K562 (cell line): ENCODE data around the gene TGM5. TPM values are rescaled to one million over a fixed set of nuclear protein-coding genes. Genes with fewer than 3 reads are reported as not detected.

ENCODE experiments used
- ATAC-seq: fragments of 200-7000 bp; cut with Tn5 transposase; 3 replicates; pipeline ENCODE4 v1.9.1; 2020; ENCODE audit warnings: moderate library complexity
- BruUV-seq: library from RNA; stranded (reverse); fragments of 400-500 nt; replicated peaks from 2 replicates; lab custom pipeline; 2021; lab: Mats Ljungman, UMichigan
- CTCF ChIA-PET: fragments of 300-600 bp; formaldehyde crosslinking; extraction: SDS; loops from one replicate; lab custom pipeline; 2021; ENCODE audit warnings: low intra/inter-chr PET ratio; lab: Yijun Ruan, JAX
- POLR2A ChIA-PET: fragments of 300-600, 350-650 bp; sonication (Branson Sonifier 250); formaldehyde crosslinking; extraction: SDS; loops from one replicate; lab custom pipeline; 2021; ENCODE audit warnings: antibody characterized with exemption, inconsistent platforms; lab: Yijun Ruan, JAX
- DNase-seq, 4 experiments: peaks; one replicate each; pipeline versions ENCODE4 v3.0.0 to v3.0.0-alpha.2; 2011 to 2018; ENCODE audit warnings: low spot score in 3 of 4, mixed read lengths in 3 of 4; ENCODE audit errors: extremely low read depth in 1 of 4
- FAIRE-seq: peaks from 2 replicates; lab custom pipeline; 2011; peaks lifted over from hg19 to GRCh38; lab: Jason Lieb, UNC
- H2AFZ ChIP-seq: 2 replicates; pipeline ENCODE4 v1.6.0; 2011; ENCODE audit warnings: low read depth, low read length, control low read depth, inconsistent platforms
- H3K27ac ChIP-seq: fragments of 200-600 bp; 3 replicates; pipeline ENCODE4 v1.8.0; 2011; ENCODE audit warnings: low read depth, mild to moderate bottlenecking, control low read depth, inconsistent platforms, low read length, moderate library complexity, mixed read lengths; ENCODE audit errors: extremely low read depth
- H3K27me3 ChIP-seq, 2 experiments: fragments of 300-600 bp in 1 of 2; 2 replicates in 1 of 2; 3 replicates in 1 of 2; pipeline versions ENCODE4 v1.6.0 to v1.8.0; 2011; ENCODE audit warnings: inconsistent platforms in 2 of 2, low read length in 2 of 2, mild to moderate bottlenecking in 1 of 2, mixed read lengths in 1 of 2, moderate library complexity in 1 of 2; ENCODE audit not compliant: control insufficient read depth in 2 of 2, insufficient read depth in 2 of 2
- H3K36me3 ChIP-seq: fragments of 300-600 bp; 3 replicates; pipeline ENCODE4 v1.8.0; 2011; ENCODE audit warnings: mild to moderate bottlenecking, low read length, inconsistent platforms; ENCODE audit not compliant: control insufficient read depth, insufficient read depth
- H3K4me1 ChIP-seq, 2 experiments: fragments of 200-600 bp in 1 of 2; replicated peaks in 1 of 2; 2 replicates in 1 of 2; 3 replicates in 1 of 2; pipeline versions ENCODE4 v1.5.1 to v1.8.0; 2011; ENCODE audit warnings: inconsistent platforms in 2 of 2, low read length in 2 of 2, mild to moderate bottlenecking in 1 of 2, mixed read lengths in 1 of 2, moderate library complexity in 1 of 2; ENCODE audit not compliant: control insufficient read depth in 2 of 2, insufficient read depth in 2 of 2
- H3K4me2 ChIP-seq: 2 replicates; pipeline ENCODE4 v1.6.1; 2011; ENCODE audit warnings: low read length, control low read depth, inconsistent platforms, mixed read lengths; ENCODE audit not compliant: insufficient read depth
- H3K4me3 ChIP-seq: fragments of 200-600 bp; sonication (generic), shearing (Covaris generic); 2 replicates; pipeline ENCODE4 v1.5.1; 2016; ENCODE audit warnings: control low read depth, inconsistent platforms
- H3K79me2 ChIP-seq: fragments of 200-600 bp; 3 replicates; pipeline ENCODE4 v1.8.0; 2011; ENCODE audit warnings: low read length, inconsistent platforms; ENCODE audit not compliant: control insufficient read depth, insufficient read depth
- H3K9ac ChIP-seq, 2 experiments: 2 replicates each; pipeline versions ENCODE4 v1.6.0 to v1.6.1; 2011; ENCODE audit warnings: low read depth in 2 of 2, low read length in 2 of 2, control low read depth in 1 of 2, inconsistent platforms in 1 of 2, mild to moderate bottlenecking in 1 of 2, mixed read lengths in 1 of 2; ENCODE audit not compliant: insufficient read depth in 1 of 2
- H3K9me1 ChIP-seq: one replicate; pipeline ENCODE4 v1.6.0; 2011; ENCODE audit warnings: inconsistent platforms, mild to moderate bottlenecking, low read length, moderate library complexity; ENCODE audit not compliant: control insufficient read depth, insufficient read depth
- H3K9me3 ChIP-seq: replicated peaks from 2 replicates; pipeline ENCODE4 v1.5.1; 2011; ENCODE audit warnings: low read depth, low read length, inconsistent platforms; ENCODE audit not compliant: control insufficient read depth, insufficient read depth
- H4K20me1 ChIP-seq: replicated peaks from 2 replicates; pipeline ENCODE4 v1.6.1; 2011; ENCODE audit warnings: low read length, inconsistent platforms, mixed read lengths; ENCODE audit not compliant: control insufficient read depth, insufficient read depth
- JUNB ChIP-seq: fragments of 450-650 bp; formaldehyde crosslinking; conservative IDR thresholded peaks from 2 replicates; pipeline ENCODE4 v1.4.0; 2020; ENCODE audit warnings: mild to moderate bottlenecking
- NR2F6 ChIP-seq: fragments of 450-650 bp; formaldehyde crosslinking; IDR thresholded peaks from 2 replicates; pipeline ENCODE4 v1.4.0; 2020; ENCODE audit warnings: mild to moderate bottlenecking
- POLR3G ChIP-seq: IDR thresholded peaks from 2 replicates; pipeline ENCODE4 v1.6.1; 2011; ENCODE audit not compliant: insufficient read length, insufficient replicate concordance; ENCODE audit errors: extremely low read depth
- RBM34 ChIP-seq: fragments of 200-400 bp; formaldehyde crosslinking; IDR thresholded peaks from 2 replicates; pipeline ENCODE4 v1.6.1; 2018; ENCODE audit warnings: low read length, borderline replicate concordance; ENCODE audit not compliant: insufficient read depth
- SRSF7 ChIP-seq: fragments of 200-400 bp; formaldehyde crosslinking; optimal IDR thresholded peaks from 2 replicates; pipeline ENCODE3; 2017; ENCODE audit warnings: mild to moderate bottlenecking, low read depth, low read length
- TRIM28 ChIP-seq: fragments of 450-650 bp; IDR thresholded peaks from 2 replicates; pipeline ENCODE4 v1.6.1; 2017
- ZNF3 ChIP-seq: fragments of 250-450 bp; sonication (Bioruptor Pico); IDR thresholded peaks from 2 replicates; pipeline ENCODE4 v1.5.0; 2021; ENCODE audit warnings: mild to moderate bottlenecking, moderate library complexity
- ZNF316 ChIP-seq: fragments of 450-650 bp; IDR thresholded peaks from 2 replicates; pipeline ENCODE4 v1.6.1; 2016
- ZNF384 ChIP-seq: IDR thresholded peaks from 2 replicates; pipeline ENCODE4 v1.6.1; 2012; ENCODE audit warnings: low read depth, low read length, improper control_type of control experiment
- ZZZ3 ChIP-seq: fragments of 450-650 bp; IDR thresholded peaks from 2 replicates; pipeline ENCODE4 v1.6.1; 2016; ENCODE audit warnings: antibody characterized with exemption, mild to moderate bottlenecking, moderate library complexity
- WGBS: fragments of 100-300 bp; shearing (Covaris generic); methylation state at CpG from one replicate; pipeline ENCODE4 v1.1.6; 2016; ENCODE audit warnings: low coverage, mixed read lengths; ENCODE audit not compliant: insufficient coverage; ENCODE audit errors: missing lambda C conversion rate; 5-methylcytosine and 5-hydroxymethylcytosine counted together
- in situ Hi-C: fragments of 300-500 bp; cut with MboI; formaldehyde crosslinking; loops from 4 replicates; pipeline ENCODE4 v1.15.0; 2018; ENCODE audit warnings: inconsistent platforms, mixed read lengths
- intact Hi-C: fragments of 100-400 bp; cut with micrococcal nuclease; formaldehyde crosslinking; loops from 2 replicates; pipeline ENCODE4 v1.14.2; 2022
- polyA plus RNA-seq, 8 experiments: library from polyadenylated mRNA; depleted of rRNA in 4 of 8; stranded (reverse) in 5 of 8; unstranded in 3 of 8; fragments of >200 nt; fragmentation: Nextera tagmentation in 2 of 8; fragmentation: Illumina TruSeq in 1 of 8; extraction: Ambion mirVana in 2 of 8; extraction: Trizol in 1 of 8; gene quantifications; 2 replicates each; pipeline versions ENCODE4 v1.2.1 to v1.2.3, GENCODE V29; 2011 to 2014; ENCODE audit warnings: inconsistent platforms in 1 of 8, missing spikeins in 1 of 8
- total RNA-seq, 7 experiments: library from RNA; depleted of rRNA in 6 of 7; stranded (reverse); fragments of >200 nt in 6 of 7; fragmentation: Illumina TruSeq in 2 of 7; extraction: Trizol in 2 of 7; gene quantifications; 2 replicates each; pipeline versions ENCODE4 v1.2.1 to v1.2.3, GENCODE V29; 2011 to 2021; ENCODE audit warnings: low replicate concordance in 1 of 7
- TF ChIP-seq, protein P1 (sequence below): fragments of 250-450 bp; sonication (Bioruptor Pico); IDR thresholded peaks from 2 replicates; pipeline ENCODE4 v1.8.0; 2022; ENCODE audit warnings: inconsistent platforms
- TF ChIP-seq, protein P2 (sequence below), 2 experiments: fragments of 450-650 bp; formaldehyde crosslinking in 1 of 2; IDR thresholded peaks; 2 replicates each; pipeline versions ENCODE4 v1.4.0 to v1.6.1; 2014 to 2020; ENCODE audit warnings: mild to moderate bottlenecking in 2 of 2, borderline replicate concordance in 1 of 2, low read depth in 1 of 2
- TF ChIP-seq, protein P3 (sequence below): fragments of 450-650 bp; formaldehyde crosslinking; conservative IDR thresholded peaks from 2 replicates; pipeline ENCODE4 v1.4.0; 2022; ENCODE audit warnings: mild to moderate bottlenecking, missing genetic modification characterization

Gene TGM5
- total and polyA plus RNA-seq, 9 of the 15 experiments (the other 6 are each of a cell fraction or from before 2014, with no cell fraction given) = 0.03 to 0.10 (median 0.07) TPM; not detected in 6

DNA sequence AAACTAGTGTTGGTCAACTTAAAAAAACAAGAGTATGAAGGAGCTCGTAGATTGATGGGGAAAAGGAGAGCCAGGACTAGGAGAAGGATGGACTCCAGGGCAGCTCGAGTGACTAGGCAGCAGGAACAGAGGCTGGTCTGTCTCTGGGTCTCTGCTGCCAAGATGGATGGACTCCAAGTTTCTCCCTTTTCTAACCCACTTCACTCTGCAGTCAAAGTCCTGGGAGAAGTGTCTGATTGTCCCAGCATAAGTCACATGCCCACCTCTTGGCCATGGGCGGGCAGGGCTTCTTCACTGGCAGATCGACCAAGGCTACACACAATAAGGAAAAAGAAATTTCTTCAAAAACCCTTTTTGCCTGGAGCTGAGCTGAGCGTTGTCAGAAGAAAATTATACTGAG is 36.8 kb downstream of the TGM5 start:
- Histone ChIP-seq H3K79me2 (no peaks in the 10 kb centered on the region), H3K4me1 (peaks cover 11 to 22% of the 10 kb centered on the region in 2 experiments; a peak in 4 of 5 replicates), H3K4me2 (peak overlapping the region; percentile 48; the same call in 1 of the 2 replicates), H2AFZ (peak overlapping the region; percentile 81), H3K27me3 (no peaks in the 10 kb centered on the region), H3K4me3 (no peak overlapping the region), H3K9me1 (no peaks in the 10 kb centered on the region), H3K27ac (peak overlapping the region; percentile 75), H3K9ac (peak overlapping the region in 1 of 2 experiments; percentile 41; a peak in 1 of 4 replicates), H3K36me3 (no peaks in the 10 kb centered on the region), H3K9me3 (no peaks in the 10 kb centered on the region), H4K20me1 (no peaks in the 10 kb centered on the region)
- DNase-seq (no peak), ATAC-seq (no peak), FAIRE-seq (no peak)
- POLR2A ChIA-PET = interaction anchor here (0.6 to 1.8 kb wide), 5 partner anchors 9 to 99 kb away, joined by 3 to 8 read pairs (median 4); partner anchors contain the start of gene EPB42
- intact Hi-C loops = no loop called here
- WGBS = 65% methylated on average over 5 of the region's 5 CpGs
- no TSS peak for BruUV-seq
- CTCF ChIA-PET = no interaction called here
- in situ Hi-C loops = no loop called here
- TF ChIP-seq, protein P1, sequence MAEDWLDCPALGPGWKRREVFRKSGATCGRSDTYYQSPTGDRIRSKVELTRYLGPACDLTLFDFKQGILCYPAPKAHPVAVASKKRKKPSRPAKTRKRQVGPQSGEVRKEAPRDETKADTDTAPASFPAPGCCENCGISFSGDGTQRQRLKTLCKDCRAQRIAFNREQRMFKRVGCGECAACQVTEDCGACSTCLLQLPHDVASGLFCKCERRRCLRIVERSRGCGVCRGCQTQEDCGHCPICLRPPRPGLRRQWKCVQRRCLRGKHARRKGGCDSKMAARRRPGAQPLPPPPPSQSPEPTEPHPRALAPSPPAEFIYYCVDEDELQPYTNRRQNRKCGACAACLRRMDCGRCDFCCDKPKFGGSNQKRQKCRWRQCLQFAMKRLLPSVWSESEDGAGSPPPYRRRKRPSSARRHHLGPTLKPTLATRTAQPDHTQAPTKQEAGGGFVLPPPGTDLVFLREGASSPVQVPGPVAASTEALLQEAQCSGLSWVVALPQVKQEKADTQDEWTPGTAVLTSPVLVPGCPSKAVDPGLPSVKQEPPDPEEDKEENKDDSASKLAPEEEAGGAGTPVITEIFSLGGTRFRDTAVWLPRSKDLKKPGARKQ = no peak
- TF ChIP-seq, protein P2, sequence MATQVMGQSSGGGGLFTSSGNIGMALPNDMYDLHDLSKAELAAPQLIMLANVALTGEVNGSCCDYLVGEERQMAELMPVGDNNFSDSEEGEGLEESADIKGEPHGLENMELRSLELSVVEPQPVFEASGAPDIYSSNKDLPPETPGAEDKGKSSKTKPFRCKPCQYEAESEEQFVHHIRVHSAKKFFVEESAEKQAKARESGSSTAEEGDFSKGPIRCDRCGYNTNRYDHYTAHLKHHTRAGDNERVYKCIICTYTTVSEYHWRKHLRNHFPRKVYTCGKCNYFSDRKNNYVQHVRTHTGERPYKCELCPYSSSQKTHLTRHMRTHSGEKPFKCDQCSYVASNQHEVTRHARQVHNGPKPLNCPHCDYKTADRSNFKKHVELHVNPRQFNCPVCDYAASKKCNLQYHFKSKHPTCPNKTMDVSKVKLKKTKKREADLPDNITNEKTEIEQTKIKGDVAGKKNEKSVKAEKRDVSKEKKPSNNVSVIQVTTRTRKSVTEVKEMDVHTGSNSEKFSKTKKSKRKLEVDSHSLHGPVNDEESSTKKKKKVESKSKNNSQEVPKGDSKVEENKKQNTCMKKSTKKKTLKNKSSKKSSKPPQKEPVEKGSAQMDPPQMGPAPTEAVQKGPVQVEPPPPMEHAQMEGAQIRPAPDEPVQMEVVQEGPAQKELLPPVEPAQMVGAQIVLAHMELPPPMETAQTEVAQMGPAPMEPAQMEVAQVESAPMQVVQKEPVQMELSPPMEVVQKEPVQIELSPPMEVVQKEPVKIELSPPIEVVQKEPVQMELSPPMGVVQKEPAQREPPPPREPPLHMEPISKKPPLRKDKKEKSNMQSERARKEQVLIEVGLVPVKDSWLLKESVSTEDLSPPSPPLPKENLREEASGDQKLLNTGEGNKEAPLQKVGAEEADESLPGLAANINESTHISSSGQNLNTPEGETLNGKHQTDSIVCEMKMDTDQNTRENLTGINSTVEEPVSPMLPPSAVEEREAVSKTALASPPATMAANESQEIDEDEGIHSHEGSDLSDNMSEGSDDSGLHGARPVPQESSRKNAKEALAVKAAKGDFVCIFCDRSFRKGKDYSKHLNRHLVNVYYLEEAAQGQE (IDR thresholded peaks at IDR 0.05; ENCODE audit: borderline replicate concordance) = no peak
- TF ChIP-seq, protein P2 (CRISPR knock-in tag; IDR thresholded peaks at IDR 0.05; ENCODE audit: low read depth) = no peak
- TF ChIP-seq JUNB (CRISPR knock-in tag) = no peak
- TF ChIP-seq POLR3G = no peak
- no peak for TF ChIP-seq ZNF316
- TF ChIP-seq RBM34 = no peak
- no peak for TF ChIP-seq ZNF384
- TF ChIP-seq NR2F6 = no peak
- TF ChIP-seq SRSF7 = no peak
- TF ChIP-seq ZNF3 (CRISPR knock-in tag) = no peak
- TF ChIP-seq TRIM28 = no peak
- no peak for TF ChIP-seq ZZZ3
- TF ChIP-seq, protein P3, sequence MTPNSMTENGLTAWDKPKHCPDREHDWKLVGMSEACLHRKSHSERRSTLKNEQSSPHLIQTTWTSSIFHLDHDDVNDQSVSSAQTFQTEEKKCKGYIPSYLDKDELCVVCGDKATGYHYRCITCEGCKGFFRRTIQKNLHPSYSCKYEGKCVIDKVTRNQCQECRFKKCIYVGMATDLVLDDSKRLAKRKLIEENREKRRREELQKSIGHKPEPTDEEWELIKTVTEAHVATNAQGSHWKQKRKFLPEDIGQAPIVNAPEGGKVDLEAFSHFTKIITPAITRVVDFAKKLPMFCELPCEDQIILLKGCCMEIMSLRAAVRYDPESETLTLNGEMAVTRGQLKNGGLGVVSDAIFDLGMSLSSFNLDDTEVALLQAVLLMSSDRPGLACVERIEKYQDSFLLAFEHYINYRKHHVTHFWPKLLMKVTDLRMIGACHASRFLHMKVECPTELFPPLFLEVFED (CRISPR knock-in tag) = no peak
